BJ (cell line): ENCODE results near the gene DNAAF3. TPM values are rescaled to one million over a fixed set of nuclear protein-coding genes. Genes with fewer than 3 reads are reported as not detected.

Source experiments
- CTCF ChIA-PET: fragments of 350-600 bp; formaldehyde crosslinking; extraction: SDS; loops from one replicate; lab custom pipeline; 2021; ENCODE audit warnings: antibody characterized with exemption, inconsistent platforms; lab: Yijun Ruan, JAX
- POLR2A ChIA-PET: fragments of 300-600 bp; sonication (Branson Sonifier 250); formaldehyde crosslinking; extraction: SDS; loops from one replicate; lab custom pipeline; 2021; ENCODE audit warnings: antibody characterized with exemption; lab: Charles Lee
- DNase-seq: peaks from one replicate; pipeline ENCODE4 v3.0.0-alpha.2; 2011; ENCODE audit warnings: low read depth
- H3K27me3 ChIP-seq: 2 replicates; pipeline ENCODE4 v1.6.0; 2011; ENCODE audit warnings: low read length; ENCODE audit not compliant: control insufficient read depth, insufficient read depth
- H3K36me3 ChIP-seq: 2 replicates; pipeline ENCODE4 v1.5.1; 2011; ENCODE audit warnings: low read length; ENCODE audit not compliant: control insufficient read depth, insufficient read depth
- H3K4me3 ChIP-seq: 2 replicates; pipeline ENCODE4 v1.5.1; 2011; ENCODE audit warnings: low read depth, mild to moderate bottlenecking, control low read depth, low read length
- polyA plus RNA-seq: library from polyadenylated mRNA; depleted of rRNA; stranded (reverse); fragments of >200 nt; gene quantifications from 2 replicates; pipeline ENCODE4 v1.2.3, GENCODE V29; 2011
- TF ChIP-seq, protein P1 (sequence below): IDR thresholded peaks from 2 replicates; pipeline ENCODE4 v1.5.1; 2011; ENCODE audit warnings: low read depth, mild to moderate bottlenecking, control low read depth, inconsistent platforms, low read length, moderate library complexity; ENCODE audit not compliant: insufficient read depth

The DNAAF3 gene
- polyA plus RNA-seq, 1 experiment: 0.39 TPM

DNA sequence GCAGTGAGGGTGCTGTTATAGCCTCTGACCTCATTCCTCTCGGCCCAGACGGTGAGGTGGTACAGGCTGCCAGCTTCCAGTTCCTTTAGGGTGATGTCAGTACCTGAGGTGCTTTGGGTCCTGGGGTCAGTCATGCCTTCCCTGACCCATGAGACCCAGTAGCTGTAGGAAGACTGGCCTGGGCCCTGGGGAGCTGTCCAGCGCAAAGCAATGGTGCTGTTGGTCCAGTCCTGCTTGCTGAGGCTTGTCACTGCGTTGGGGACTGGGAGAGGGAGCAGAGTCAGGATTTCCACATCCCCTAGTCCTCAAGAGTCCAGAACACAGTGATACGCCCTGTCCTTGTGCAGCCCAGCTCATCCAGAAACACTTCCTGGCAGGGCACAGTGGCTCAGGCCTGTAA, 32.2 kb upstream of the DNAAF3 start:
- ChIA-PET POLR2A (no interaction called here), CTCF (no interaction called here)
- H3K4me3 ChIP-seq: no peak overlapping the region
- H3K36me3 ChIP-seq: no peaks in the 10 kb centered on the region
- TF ChIP-seq, protein P1, sequence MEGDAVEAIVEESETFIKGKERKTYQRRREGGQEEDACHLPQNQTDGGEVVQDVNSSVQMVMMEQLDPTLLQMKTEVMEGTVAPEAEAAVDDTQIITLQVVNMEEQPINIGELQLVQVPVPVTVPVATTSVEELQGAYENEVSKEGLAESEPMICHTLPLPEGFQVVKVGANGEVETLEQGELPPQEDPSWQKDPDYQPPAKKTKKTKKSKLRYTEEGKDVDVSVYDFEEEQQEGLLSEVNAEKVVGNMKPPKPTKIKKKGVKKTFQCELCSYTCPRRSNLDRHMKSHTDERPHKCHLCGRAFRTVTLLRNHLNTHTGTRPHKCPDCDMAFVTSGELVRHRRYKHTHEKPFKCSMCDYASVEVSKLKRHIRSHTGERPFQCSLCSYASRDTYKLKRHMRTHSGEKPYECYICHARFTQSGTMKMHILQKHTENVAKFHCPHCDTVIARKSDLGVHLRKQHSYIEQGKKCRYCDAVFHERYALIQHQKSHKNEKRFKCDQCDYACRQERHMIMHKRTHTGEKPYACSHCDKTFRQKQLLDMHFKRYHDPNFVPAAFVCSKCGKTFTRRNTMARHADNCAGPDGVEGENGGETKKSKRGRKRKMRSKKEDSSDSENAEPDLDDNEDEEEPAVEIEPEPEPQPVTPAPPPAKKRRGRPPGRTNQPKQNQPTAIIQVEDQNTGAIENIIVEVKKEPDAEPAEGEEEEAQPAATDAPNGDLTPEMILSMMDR: no peak
- no peaks in the 10 kb centered on the region for H3K27me3 ChIP-seq
- no peak for DNase-seq

DNA sequence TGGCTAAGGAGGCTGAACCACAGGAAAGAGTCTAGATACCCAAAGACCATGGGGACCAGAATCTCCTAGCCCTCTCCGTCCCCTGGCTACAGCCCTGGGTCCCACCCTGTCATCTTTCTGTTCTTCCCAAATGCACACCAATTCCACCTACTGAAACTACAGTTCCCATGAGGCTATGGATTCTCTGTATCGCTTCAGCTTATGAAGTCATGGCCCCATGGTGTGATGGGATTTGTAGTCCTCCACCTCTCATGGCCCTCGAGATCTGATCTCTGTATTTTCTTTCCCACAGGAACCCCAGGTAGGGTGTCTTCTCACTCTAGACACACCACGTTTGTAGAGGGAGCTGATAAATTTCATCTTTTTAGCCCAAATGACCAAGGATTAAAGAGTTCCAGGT, 31.1 kb upstream of the DNAAF3 start:
- no peak overlapping the region for H3K4me3 ChIP-seq
- no peak for DNase-seq
- no peaks in the 10 kb centered on the region for H3K27me3 ChIP-seq
- TF ChIP-seq, protein P1: no peak
- H3K36me3 ChIP-seq: no peaks in the 10 kb centered on the region
- ChIA-PET POLR2A (no interaction called here), CTCF (no interaction called here)

DNA sequence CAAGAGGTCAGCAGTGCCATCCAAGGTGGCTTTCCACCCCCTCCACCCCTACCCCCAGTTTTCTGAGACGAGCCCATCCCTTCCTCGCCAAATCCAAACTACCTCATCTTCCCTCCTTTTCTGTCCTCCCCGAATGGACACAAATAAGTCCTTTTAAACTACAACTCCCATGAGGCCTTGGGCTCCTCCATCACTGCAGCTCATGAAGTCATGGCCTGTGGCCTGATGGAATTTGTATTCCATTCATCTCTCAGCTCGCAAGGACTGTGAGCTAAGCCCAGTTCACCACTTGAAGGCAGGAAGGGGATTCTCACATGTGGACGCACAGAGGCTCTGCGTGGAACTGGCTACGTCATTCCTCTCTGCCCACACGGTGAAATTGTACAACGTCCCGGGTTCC, 30.4 kb upstream of the DNAAF3 start:
- TF ChIP-seq, protein P1: no peak
- Histone ChIP-seq H3K4me3 (no peak overlapping the region), H3K36me3 (no peaks in the 10 kb centered on the region), H3K27me3 (no peaks in the 10 kb centered on the region)
- no peak for DNase-seq
- CTCF ChIA-PET: no interaction called here
- POLR2A ChIA-PET: no interaction called here

DNA sequence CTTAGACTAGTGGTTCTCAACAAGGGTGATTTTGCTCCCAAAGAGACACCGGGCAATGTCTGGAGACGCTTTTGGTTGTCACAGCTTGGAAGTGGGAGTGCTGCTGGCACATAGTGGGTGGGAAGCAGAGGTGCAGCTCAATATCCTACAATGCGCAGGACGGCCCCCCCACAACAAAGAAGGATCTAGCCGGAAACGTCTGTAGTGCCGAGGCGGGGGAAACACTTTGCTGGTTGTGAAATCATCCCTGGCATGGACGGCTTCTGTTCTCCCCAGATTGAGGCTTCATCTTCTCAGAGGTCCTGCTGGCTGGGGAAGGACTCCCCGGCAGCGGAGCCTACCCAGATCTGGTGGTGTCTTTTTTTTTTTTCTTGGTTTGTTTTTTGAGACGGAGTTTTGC, 27.1 kb upstream of the DNAAF3 start:
- no peak for DNase-seq
- Histone ChIP-seq H3K36me3 (no peaks in the 10 kb centered on the region), H3K4me3 (no peak overlapping the region), H3K27me3 (no peaks in the 10 kb centered on the region)
- CTCF ChIA-PET: interaction anchor here (0.6 kb wide), 1 partner anchor 10 kb away, joined by 3 read pairs; no protein-coding TSS in a partner anchor
- POLR2A ChIA-PET: no interaction called here
- TF ChIP-seq, protein P1: no peak

DNA sequence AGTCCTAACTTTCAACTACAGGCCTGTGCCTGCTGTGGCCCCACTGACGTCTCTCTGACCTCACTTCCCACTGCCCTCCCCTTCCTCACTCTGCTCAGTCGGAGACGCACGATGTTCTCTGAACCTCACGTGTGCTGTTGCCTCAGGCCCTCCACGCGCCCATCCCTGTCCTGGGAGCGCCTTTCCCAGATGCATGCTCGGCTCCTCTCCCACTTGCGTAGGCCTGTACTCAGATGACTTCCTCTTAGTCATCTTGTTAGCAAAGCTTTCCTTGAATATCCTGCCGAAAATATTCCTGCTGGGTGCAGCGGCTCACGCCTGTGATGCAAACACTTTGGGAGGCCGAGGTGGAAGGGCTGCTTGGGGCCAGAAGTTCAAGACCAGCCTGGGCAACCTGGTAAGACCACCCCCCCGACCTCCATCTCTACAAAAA, 23.0 kb upstream of the DNAAF3 start:
- TF ChIP-seq, protein P1: no peak
- Histone ChIP-seq H3K27me3 (no peaks in the 10 kb centered on the region; the same call in 1 of the 2 replicates), H3K4me3 (no peak overlapping the region), H3K36me3 (no peaks in the 10 kb centered on the region)
- ChIA-PET CTCF (interaction anchor here (0.5 to 1.3 kb wide), 2 partner anchors 27 to 262 kb away, joined by 3 to 4 read pairs; no protein-coding TSS in a partner anchor), POLR2A (interaction anchor here (0.6 kb wide), 1 partner anchor 360 kb away, joined by 3 read pairs; no protein-coding TSS in a partner anchor)
- peak; percentile 83 for DNase-seq
